Spleen (tissue), 11 donors: ENCODE measurements around the gene N4BP3. TPM values are rescaled to one million over a fixed set of nuclear protein-coding genes. Genes with fewer than 3 reads are reported as not detected.

Experiments used
- DNase-seq: peaks from one replicate; pipeline ENCODE4 v3.0.0-alpha.2; 2020
- H3K27ac ChIP-seq, 8 donors: fragments of 200-600 bp; sonication (generic) in 7 of 8; 1 replicate in 4 of 8; 2 replicates in 4 of 8; pipeline versions ENCODE4 v1.5.0 to v1.8.0; 2016 to 2021; ENCODE audit warnings: inconsistent platforms in 4 of 8, mild to moderate bottlenecking in 4 of 8, moderate library complexity in 1 of 8
- H3K27me3 ChIP-seq, 7 donors: fragments of 200-600 bp; sonication (generic) in 6 of 7; replicated peaks in 1 of 7; 1 replicate in 4 of 7; 2 replicates in 3 of 7; pipeline versions ENCODE4 v1.5.0 to v1.8.0; 2016 to 2021; ENCODE audit warnings: inconsistent platforms in 3 of 7, mild to moderate bottlenecking in 1 of 7
- H3K36me3 ChIP-seq, 6 donors: fragments of 200-600 bp; sonication (generic) in 5 of 6; 1 replicate in 4 of 6; 2 replicates in 2 of 6; pipeline versions ENCODE4 v1.5.0 to v1.8.0; 2016 to 2021; ENCODE audit warnings: inconsistent platforms in 2 of 6
- H3K4me1 ChIP-seq, 6 donors: fragments of 200-600 bp; sonication (generic) in 5 of 6; 1 replicate in 3 of 6; 2 replicates in 3 of 6; pipeline versions ENCODE4 v1.5.0 to v1.8.0; 2016 to 2021; ENCODE audit warnings: inconsistent platforms in 3 of 6
- H3K4me3 ChIP-seq, 8 donors: fragments of 200-600 bp; sonication (generic) in 7 of 8; 1 replicate in 4 of 8; 2 replicates in 4 of 8; pipeline versions ENCODE4 v1.5.0 to v1.8.0; 2016 to 2021; ENCODE audit warnings: inconsistent platforms in 4 of 8, mild to moderate bottlenecking in 4 of 8, moderate library complexity in 2 of 8
- H3K9me3 ChIP-seq, 8 donors: fragments of 200-600 bp; sonication (generic) in 7 of 8; 1 replicate in 4 of 8; 2 replicates in 4 of 8; pipeline versions ENCODE4 v1.5.0 to v1.8.0; 2016 to 2021; ENCODE audit warnings: inconsistent platforms in 4 of 8
- POLR2A ChIP-seq, 3 donors: fragments of 450-650 bp; IDR thresholded peaks; one replicate each; pipeline ENCODE4 v1.5.1; 2017; ENCODE audit warnings: antibody characterized with exemption in 3 of 3, mild to moderate bottlenecking in 1 of 3
- POLR2AphosphoS5 ChIP-seq, 3 donors: sonication (generic); formaldehyde crosslinking; IDR thresholded peaks; one replicate each; pipeline ENCODE4 v1.5.1; 2017; ENCODE audit warnings: antibody characterized with exemption in 3 of 3
- WGBS, 5 donors: extraction: QIAGEN DNeasy Blood & Tissue Kit in 3 of 5; methylation state at CpG; one replicate each; pipeline versions ENCODE4 v1.1.5 to v1.1.7; 2013 to 2018; 5-methylcytosine and 5-hydroxymethylcytosine counted together
- intact Hi-C: fragments of 100-400 bp; cut with DNase I; formaldehyde crosslinking; loops from one replicate; pipeline ENCODE4 v1.15.0; 2023; ENCODE audit warnings: low total_unique reads
- polyA plus RNA-seq, 3 donors: library from polyadenylated mRNA; stranded (reverse); fragments of 200-250 nt; gene quantifications; one replicate each; pipeline ENCODE4 v1.2.1, GENCODE V29; 2013
- total RNA-seq, 7 donors: library from RNA; depleted of rRNA in 3 of 7; stranded (reverse); fragments of >200 nt in 3 of 7; fragmentation: NEBNext Ultra II Directional in 4 of 7; extraction: Animal tissue kit (Norgen Biotek cat#: 25700) in 4 of 7; gene quantifications; one replicate each; pipeline versions ENCODE4 v1.1.0 to v1.2.1, GENCODE V29; 2016 to 2021
- TF ChIP-seq, protein P1 (sequence below), 11 experiments: fragments of 200-600 bp in 7 of 11; fragments of 450-650 bp in 4 of 11; sonication (generic) in 4 of 11; IDR thresholded peaks in 8 of 11; conservative IDR thresholded peaks in 3 of 11; 1 replicate in 7 of 11; 2 replicates in 4 of 11; pipeline versions ENCODE4 v1.4.0 to v1.8.0; 2016 to 2021; ENCODE audit warnings: antibody characterized with exemption in 11 of 11, inconsistent platforms in 4 of 11, mild to moderate bottlenecking in 1 of 11
- donor health status: healthy with polysubstance abuse.
- donor health status: DM: no; HTN: no; CAD: no; lungs with moderate emphysema.
- donor health status: DM: no; HTN: no; CAD: no.
- donor health status: Bipolar disorder and iron deficiency.
- donor health status: healthy.
- donor health status: DM: no; HTN: no; CAD: no.
- donor health status: DM: yes; HTN: yes; CAD: no.

Gene N4BP3
- total and polyA plus RNA-seq, 10 donors, result 1.2 to 6.6 (median 3.5) TPM

DNA sequence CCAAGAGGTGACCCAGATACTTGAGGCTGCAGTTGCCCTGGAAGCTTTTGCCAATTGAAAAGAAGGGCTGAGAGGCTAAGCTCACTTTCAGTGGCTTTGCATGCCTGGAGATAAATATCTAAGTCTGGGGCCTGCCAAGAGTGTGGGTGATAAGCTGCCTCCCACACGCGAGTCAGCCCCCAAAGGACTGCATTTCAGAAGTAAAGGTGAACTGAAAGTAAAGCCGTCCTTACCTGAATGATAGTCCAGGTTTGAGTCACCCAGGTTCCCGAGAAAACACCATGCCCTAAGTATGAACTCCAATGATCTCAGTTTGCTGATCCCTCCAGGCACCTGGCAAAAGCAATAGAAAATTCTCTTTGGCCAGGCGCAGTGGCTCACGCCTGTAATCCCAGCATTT, 22.5 kb upstream of the N4BP3 start:
- TF ChIP-seq POLR2A (IDR thresholded peaks at IDR 0.05) (no peak), POLR2AphosphoS5 (IDR thresholded peaks at IDR 0.05) (no peak)
- TF ChIP-seq, protein P1, sequence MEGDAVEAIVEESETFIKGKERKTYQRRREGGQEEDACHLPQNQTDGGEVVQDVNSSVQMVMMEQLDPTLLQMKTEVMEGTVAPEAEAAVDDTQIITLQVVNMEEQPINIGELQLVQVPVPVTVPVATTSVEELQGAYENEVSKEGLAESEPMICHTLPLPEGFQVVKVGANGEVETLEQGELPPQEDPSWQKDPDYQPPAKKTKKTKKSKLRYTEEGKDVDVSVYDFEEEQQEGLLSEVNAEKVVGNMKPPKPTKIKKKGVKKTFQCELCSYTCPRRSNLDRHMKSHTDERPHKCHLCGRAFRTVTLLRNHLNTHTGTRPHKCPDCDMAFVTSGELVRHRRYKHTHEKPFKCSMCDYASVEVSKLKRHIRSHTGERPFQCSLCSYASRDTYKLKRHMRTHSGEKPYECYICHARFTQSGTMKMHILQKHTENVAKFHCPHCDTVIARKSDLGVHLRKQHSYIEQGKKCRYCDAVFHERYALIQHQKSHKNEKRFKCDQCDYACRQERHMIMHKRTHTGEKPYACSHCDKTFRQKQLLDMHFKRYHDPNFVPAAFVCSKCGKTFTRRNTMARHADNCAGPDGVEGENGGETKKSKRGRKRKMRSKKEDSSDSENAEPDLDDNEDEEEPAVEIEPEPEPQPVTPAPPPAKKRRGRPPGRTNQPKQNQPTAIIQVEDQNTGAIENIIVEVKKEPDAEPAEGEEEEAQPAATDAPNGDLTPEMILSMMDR (IDR thresholded peaks at IDR 0.05 in 8 of 11, conservative IDR thresholded peaks at IDR 0.05 in 3 of 11), result no peak
- WGBS, 5 donors, result 79 to 94% (median 87%) methylated on average over 6 of the region's 6 CpGs

DNA sequence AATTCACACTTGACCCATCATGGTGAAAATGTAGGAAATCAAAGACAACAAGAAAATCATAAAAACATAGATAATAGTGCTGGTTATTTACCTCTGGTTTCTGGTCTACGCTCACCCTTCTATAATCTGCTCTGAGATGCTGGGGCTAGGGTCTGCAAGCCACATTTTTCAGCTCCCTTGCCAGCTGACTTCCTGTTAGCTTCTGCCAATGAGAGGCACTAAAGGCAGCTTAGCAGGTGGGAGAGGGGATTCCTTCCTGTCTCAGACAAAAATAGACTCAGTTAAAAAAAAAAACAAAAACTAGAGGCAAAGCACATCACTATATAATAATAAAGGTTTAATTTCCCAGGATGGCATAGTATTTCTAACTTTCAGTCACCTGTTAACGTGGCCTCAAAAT, 20.2 kb upstream of the N4BP3 start:
- Histone ChIP-seq H3K9me3 (peaks cover 0 to 14% (median 8%) of the 10 kb centered on the region in 8 donors), H3K4me1 (peaks cover 0 to 5% (median 0%) of the 10 kb centered on the region in 6 donors), H3K36me3 (no peaks in the 10 kb centered on the region), H3K27me3 (peaks cover 0 to 7% (median 0%) of the 10 kb centered on the region in 7 donors), H3K4me3 (no peak overlapping the region), H3K27ac (no peak overlapping the region)
- no peak for DNase-seq
- 38 to 63% (median 60%) methylated on average over 2 of the region's 2 CpGs for WGBS, 5 donors
- intact Hi-C loops, result no loop called here
- TF ChIP-seq, protein P1 (IDR thresholded peaks at IDR 0.05 in 8 of 11, conservative IDR thresholded peaks at IDR 0.05 in 3 of 11), result no peak
- TF ChIP-seq POLR2AphosphoS5 (IDR thresholded peaks at IDR 0.05) (no peak), POLR2A (IDR thresholded peaks at IDR 0.05) (no peak)

More for the DNA sequence above, 22.5 kb upstream of the N4BP3 start:
- H3K4me1 ChIP-seq, result peaks cover 0 to 5% (median 0%) of the 10 kb centered on the region in 6 donors
- no peak overlapping the region for H3K27ac ChIP-seq
- H3K9me3 ChIP-seq, result peaks cover 0 to 14% (median 8%) of the 10 kb centered on the region in 8 donors
- no peaks in the 10 kb centered on the region for H3K36me3 ChIP-seq
- no peak overlapping the region for H3K4me3 ChIP-seq
- intact Hi-C loops, result no loop called here
- no peak for DNase-seq
- H3K27me3 ChIP-seq, result peaks cover 0 to 25% (median 0%) of the 10 kb centered on the region in 7 donors

DNA sequence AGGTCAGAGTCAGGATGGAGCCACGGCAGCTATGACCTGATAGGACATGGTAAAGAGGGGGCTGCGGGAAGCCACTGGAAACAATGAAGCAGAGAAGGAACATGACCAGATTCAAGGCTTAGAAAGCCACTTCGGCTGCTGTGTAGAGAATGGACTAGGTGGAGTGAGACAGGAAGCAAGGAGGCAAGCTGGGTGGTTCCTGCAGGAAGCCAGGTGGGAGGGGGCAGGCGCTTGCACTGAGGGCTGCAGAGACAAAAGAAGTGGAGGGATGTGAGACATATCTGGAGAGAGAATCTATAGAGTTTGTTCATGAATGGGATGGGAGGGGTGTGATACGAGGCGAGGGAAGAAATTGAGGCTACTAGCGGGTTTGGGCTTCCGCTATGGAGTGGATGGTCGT, 19.0 kb upstream of the N4BP3 start:
- TF ChIP-seq, protein P1 (IDR thresholded peaks at IDR 0.05 in 8 of 11, conservative IDR thresholded peaks at IDR 0.05 in 3 of 11), result no peak
- TF ChIP-seq POLR2AphosphoS5 (IDR thresholded peaks at IDR 0.05) (no peak), POLR2A (IDR thresholded peaks at IDR 0.05) (no peak)
- H3K36me3 ChIP-seq, result no peaks in the 10 kb centered on the region
- WGBS, 5 donors, result 58 to 69% (median 61%) methylated on average over 9 of the region's 9 CpGs
- intact Hi-C loops, result no loop called here
- H3K4me1 ChIP-seq, result peaks cover 0 to 5% (median 0%) of the 10 kb centered on the region in 6 donors
- peaks cover 0 to 14% (median 8%) of the 10 kb centered on the region in 8 donors for H3K9me3 ChIP-seq
- no peak overlapping the region for H3K27ac ChIP-seq
- DNase-seq, result no peak
- H3K4me3 ChIP-seq, result no peak overlapping the region
- H3K27me3 ChIP-seq, result peaks cover 0 to 7% (median 0%) of the 10 kb centered on the region in 7 donors

DNA sequence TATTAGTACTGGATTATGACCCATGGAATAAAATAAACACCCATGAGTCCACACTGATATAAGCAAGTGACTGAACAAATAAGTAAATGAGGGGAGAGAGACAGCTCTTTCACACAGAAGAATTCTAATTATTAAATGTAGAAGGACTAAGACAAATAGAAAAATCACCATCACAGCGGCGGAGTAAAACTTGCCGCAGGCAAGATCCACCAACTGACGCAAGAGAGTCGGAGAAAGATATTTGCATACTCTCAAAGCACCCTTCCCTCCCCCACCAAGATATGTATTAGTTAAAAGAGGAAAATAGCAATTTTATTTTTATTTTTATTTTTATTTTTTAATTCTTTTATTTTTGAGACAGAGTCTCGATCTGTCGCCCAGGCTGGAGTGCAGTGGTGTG, 14.6 kb upstream of the N4BP3 start:
- 90 to 96% (median 93%) methylated on average over 7 of the region's 7 CpGs for WGBS, 5 donors
- Histone ChIP-seq H3K4me3 (no peak overlapping the region), H3K36me3 (no peaks in the 10 kb centered on the region), H3K9me3 (no peaks in the 10 kb centered on the region), H3K4me1 (peaks cover 0 to 5% (median 0%) of the 10 kb centered on the region in 6 donors), H3K27me3 (no peaks in the 10 kb centered on the region), H3K27ac (no peak overlapping the region)
- DNase-seq, result no peak
- TF ChIP-seq POLR2A (IDR thresholded peaks at IDR 0.05) (no peak), POLR2AphosphoS5 (IDR thresholded peaks at IDR 0.05) (no peak)
- TF ChIP-seq, protein P1 (IDR thresholded peaks at IDR 0.05 in 8 of 11, conservative IDR thresholded peaks at IDR 0.05 in 3 of 11), result no peak
- intact Hi-C loops, result no loop called here
